Nephron progenitor cell (in vitro differentiated cells): ENCODE measurements around the gene RHOBTB1.

Experiments
- DNase-seq: peaks from one replicate; pipeline ENCODE4 v3.0.0; 2021
- H3K27ac Mint-ChIP-seq: 2 replicates; pipeline ENCODE4 v1.8.0; 2021; ENCODE audit warnings: mild to moderate bottlenecking, moderate library complexity, mixed read lengths
- H3K27me3 Mint-ChIP-seq: 2 replicates; pipeline ENCODE4 v1.8.0; 2021; ENCODE audit warnings: mild to moderate bottlenecking, low read depth, mixed read lengths; ENCODE audit not compliant: poor library complexity
- H3K36me3 Mint-ChIP-seq: 2 replicates; pipeline ENCODE4 v1.8.0; 2021; ENCODE audit warnings: low read depth, mixed read lengths
- H3K4me1 Mint-ChIP-seq: 2 replicates; pipeline ENCODE4 v1.8.0; 2021; ENCODE audit warnings: mixed read lengths
- H3K4me3 Mint-ChIP-seq: 2 replicates; pipeline ENCODE4 v1.8.0; 2021; ENCODE audit warnings: mild to moderate bottlenecking, moderate library complexity, mixed read lengths
- H3K9me3 Mint-ChIP-seq: 2 replicates; pipeline ENCODE4 v1.8.0; 2021; ENCODE audit warnings: mild to moderate bottlenecking, moderate library complexity, mixed read lengths
- TF ChIP-seq, protein P1 (sequence below): fragments of 200-600 bp; sonication (generic); IDR thresholded peaks from 2 replicates; pipeline ENCODE4 v1.5.0; 2021; ENCODE audit warnings: antibody characterized with exemption

The RHOBTB1 gene

DNA sequence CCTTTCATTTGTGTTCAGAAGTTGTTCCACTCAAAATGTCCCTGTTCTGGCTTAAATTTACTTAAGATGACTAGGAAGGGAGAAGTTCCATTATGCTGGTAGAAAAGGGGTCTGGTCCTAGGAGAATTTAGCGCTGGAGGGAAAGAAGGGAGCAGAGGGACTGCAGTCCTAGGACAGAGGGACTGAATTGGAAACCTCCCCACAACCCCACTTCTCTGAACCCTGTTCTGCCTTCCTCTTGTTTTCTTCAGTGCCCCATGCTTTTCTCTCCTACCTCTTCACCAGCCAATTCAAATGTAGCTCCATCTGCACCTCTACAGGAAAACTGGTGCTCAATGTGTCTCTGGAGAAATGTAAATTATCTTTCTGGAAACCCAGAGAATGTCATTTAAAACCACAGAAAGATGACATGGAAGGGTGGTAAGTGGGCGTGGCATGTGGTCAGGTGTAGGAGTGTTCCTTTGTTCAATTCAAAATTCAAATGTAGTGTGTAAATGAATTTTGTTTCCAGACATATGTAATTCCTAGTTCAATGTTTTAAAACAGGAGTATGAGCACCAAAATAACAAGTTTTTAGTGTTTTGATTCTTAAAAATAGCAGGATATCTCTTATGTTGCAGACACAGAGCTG is 24.0 kb upstream of the RHOBTB1 start:
- peaks cover 4% of the 10 kb centered on the region for H3K4me1 Mint-ChIP-seq
- no peaks in the 10 kb centered on the region for H3K36me3 Mint-ChIP-seq
- TF ChIP-seq, protein P1, sequence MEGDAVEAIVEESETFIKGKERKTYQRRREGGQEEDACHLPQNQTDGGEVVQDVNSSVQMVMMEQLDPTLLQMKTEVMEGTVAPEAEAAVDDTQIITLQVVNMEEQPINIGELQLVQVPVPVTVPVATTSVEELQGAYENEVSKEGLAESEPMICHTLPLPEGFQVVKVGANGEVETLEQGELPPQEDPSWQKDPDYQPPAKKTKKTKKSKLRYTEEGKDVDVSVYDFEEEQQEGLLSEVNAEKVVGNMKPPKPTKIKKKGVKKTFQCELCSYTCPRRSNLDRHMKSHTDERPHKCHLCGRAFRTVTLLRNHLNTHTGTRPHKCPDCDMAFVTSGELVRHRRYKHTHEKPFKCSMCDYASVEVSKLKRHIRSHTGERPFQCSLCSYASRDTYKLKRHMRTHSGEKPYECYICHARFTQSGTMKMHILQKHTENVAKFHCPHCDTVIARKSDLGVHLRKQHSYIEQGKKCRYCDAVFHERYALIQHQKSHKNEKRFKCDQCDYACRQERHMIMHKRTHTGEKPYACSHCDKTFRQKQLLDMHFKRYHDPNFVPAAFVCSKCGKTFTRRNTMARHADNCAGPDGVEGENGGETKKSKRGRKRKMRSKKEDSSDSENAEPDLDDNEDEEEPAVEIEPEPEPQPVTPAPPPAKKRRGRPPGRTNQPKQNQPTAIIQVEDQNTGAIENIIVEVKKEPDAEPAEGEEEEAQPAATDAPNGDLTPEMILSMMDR = no peak
- H3K4me3 Mint-ChIP-seq = no peak overlapping the region
- H3K9me3 Mint-ChIP-seq = no peaks in the 10 kb centered on the region
- H3K27me3 Mint-ChIP-seq = peaks cover 5% of the 10 kb centered on the region
- DNase-seq = no peak
- no peak overlapping the region for H3K27ac Mint-ChIP-seq

- TF ChIP-seq, protein P1 = no peak
- DNase-seq = no peak
- no peak overlapping the region for H3K4me3 Mint-ChIP-seq
- H3K36me3 Mint-ChIP-seq = no peaks in the 10 kb centered on the region
- H3K27me3 Mint-ChIP-seq = peaks cover 4% of the 10 kb centered on the region
- H3K4me1 Mint-ChIP-seq = peaks cover 4% of the 10 kb centered on the region
- no peak overlapping the region for H3K27ac Mint-ChIP-seq
- H3K9me3 Mint-ChIP-seq = no peaks in the 10 kb centered on the region
These were observed 23.3 kb upstream of the RHOBTB1 start for GRCh38 chr10:60967260-60967659.

DNA sequence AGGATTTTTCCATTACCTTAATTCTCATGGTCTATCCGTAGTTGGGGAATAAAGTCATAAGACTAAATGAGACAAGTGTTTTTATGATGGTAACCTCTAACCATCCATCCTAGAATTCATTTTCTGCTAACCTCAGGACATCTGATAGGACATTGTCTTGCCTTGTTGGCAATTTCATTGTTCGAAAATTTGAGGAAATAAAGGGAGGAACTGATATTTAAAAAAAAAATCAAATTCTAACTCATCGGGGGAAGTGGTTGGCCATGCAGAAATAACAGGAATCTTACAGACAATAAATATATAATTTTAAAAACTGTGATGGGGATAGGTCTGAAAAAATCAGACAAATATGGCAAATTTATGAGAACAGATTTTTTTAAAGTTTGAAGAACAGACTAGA is 21.7 kb upstream of the RHOBTB1 start:
- no peaks in the 10 kb centered on the region for H3K9me3 Mint-ChIP-seq
- no peaks in the 10 kb centered on the region for H3K27me3 Mint-ChIP-seq
- H3K4me1 Mint-ChIP-seq = peaks cover 4% of the 10 kb centered on the region
- H3K27ac Mint-ChIP-seq = no peak overlapping the region
- H3K4me3 Mint-ChIP-seq = no peak overlapping the region
- TF ChIP-seq, protein P1 = no peak
- no peak for DNase-seq
- no peaks in the 10 kb centered on the region for H3K36me3 Mint-ChIP-seq

GRCh38 chr10:60964257-60965235 is 20.6 kb upstream of the RHOBTB1 start:
- no peak overlapping the region for H3K4me3 Mint-ChIP-seq
- TF ChIP-seq, protein P1 = peak; percentile 80
- peak; percentile 61 for DNase-seq
- peaks cover 4% of the 10 kb centered on the region for H3K4me1 Mint-ChIP-seq
- H3K27me3 Mint-ChIP-seq = no peaks in the 10 kb centered on the region
- H3K9me3 Mint-ChIP-seq = no peaks in the 10 kb centered on the region
- H3K27ac Mint-ChIP-seq = no peak overlapping the region
- H3K36me3 Mint-ChIP-seq = no peaks in the 10 kb centered on the region

- TF ChIP-seq, protein P1 = no peak
- no peak for DNase-seq
- H3K4me1 Mint-ChIP-seq = peaks cover 4% of the 10 kb centered on the region
- H3K4me3 Mint-ChIP-seq = no peak overlapping the region
- H3K27ac Mint-ChIP-seq = no peak overlapping the region
- no peaks in the 10 kb centered on the region for H3K27me3 Mint-ChIP-seq
- no peaks in the 10 kb centered on the region for H3K36me3 Mint-ChIP-seq
- H3K9me3 Mint-ChIP-seq = no peaks in the 10 kb centered on the region
These were observed 19.7 kb upstream of the RHOBTB1 start for GRCh38 chr10:60963441-60964256.
